Caco-2 (cell line): ENCODE data around the gene ZBTB7B. TPM values are rescaled to one million over a fixed set of nuclear protein-coding genes. Genes with fewer than 3 reads are reported as not detected.

Experiments
- BruUV-seq: library from RNA; stranded (reverse); fragments of 400-500 nt; replicated peaks from 2 replicates; lab custom pipeline; 2021; lab: Mats Ljungman, UMichigan
- CTCF ChIA-PET: fragments of 300-600 bp; sonication (Branson Sonifier 250); formaldehyde crosslinking; loops from one replicate; lab custom pipeline; 2022; ENCODE audit warnings: antibody characterized with exemption; lab: Charles Lee
- POLR2A ChIA-PET: fragments of 300-600 bp; sonication (Branson Sonifier 250); formaldehyde crosslinking; loops from one replicate; lab custom pipeline; 2022; ENCODE audit warnings: antibody characterized with exemption; lab: Charles Lee
- DNase-seq, 2 experiments: peaks; one replicate each; pipeline versions ENCODE4 v3.0.0 to v3.0.0-alpha.2; 2020 to 2022
- H3K27me3 ChIP-seq: replicated peaks from 2 replicates; pipeline ENCODE4 v1.6.0; 2011; ENCODE audit warnings: low read length; ENCODE audit not compliant: control insufficient read depth, insufficient read depth
- H3K36me3 ChIP-seq: 2 replicates; pipeline ENCODE4 v1.5.1; 2011; ENCODE audit warnings: low read length; ENCODE audit not compliant: control insufficient read depth, insufficient read depth
- H3K4me1 ChIP-seq: fragments of 250-450 bp; sonication (Bioruptor Pico); 2 replicates; pipeline ENCODE4 v1.5.1; 2020; ENCODE audit warnings: mild to moderate bottlenecking
- H3K4me3 ChIP-seq: 2 replicates; pipeline ENCODE4 v1.5.1; 2011; ENCODE audit warnings: low read depth, mild to moderate bottlenecking, control low read depth, low read length
- H3K9me3 ChIP-seq: fragments of 250-450 bp; sonication (Bioruptor Pico); 2 replicates; pipeline ENCODE4 v1.5.1; 2020; ENCODE audit warnings: mild to moderate bottlenecking, moderate library complexity
- H3K27ac Mint-ChIP-seq: one replicate; pipeline ENCODE4 v1.8.0; 2022; ENCODE audit warnings: mixed read lengths; ENCODE audit not compliant: unreplicated experiment
- H3K27me3 Mint-ChIP-seq: one replicate; pipeline ENCODE4 v1.8.0; 2022; ENCODE audit warnings: mixed read lengths; ENCODE audit not compliant: insufficient read depth, unreplicated experiment
- H3K36me3 Mint-ChIP-seq: one replicate; pipeline ENCODE4 v1.8.0; 2022; ENCODE audit warnings: mild to moderate bottlenecking, mixed read lengths; ENCODE audit not compliant: insufficient read depth, unreplicated experiment
- H3K4me1 Mint-ChIP-seq: one replicate; pipeline ENCODE4 v1.8.0; 2022; ENCODE audit warnings: low read depth, mixed read lengths; ENCODE audit not compliant: unreplicated experiment
- H3K4me3 Mint-ChIP-seq: one replicate; pipeline ENCODE4 v1.8.0; 2022; ENCODE audit warnings: mild to moderate bottlenecking, moderate library complexity, mixed read lengths; ENCODE audit not compliant: unreplicated experiment
- H3K9me3 Mint-ChIP-seq: one replicate; pipeline ENCODE4 v1.8.0; 2022; ENCODE audit warnings: mixed read lengths; ENCODE audit not compliant: unreplicated experiment
- CTCF ChIP-seq, 2 experiments: fragments of 200-600 bp in 1 of 2; IDR thresholded peaks; 1 replicate in 1 of 2; 2 replicates in 1 of 2; pipeline versions ENCODE4 v1.5.1 to v1.8.0; 2011 to 2022; ENCODE audit warnings: antibody characterized with exemption in 1 of 2, control low read depth in 1 of 2, inconsistent platforms in 1 of 2, low read depth in 1 of 2, low read length in 1 of 2, mild to moderate bottlenecking in 1 of 2, moderate library complexity in 1 of 2; ENCODE audit not compliant: insufficient read depth in 1 of 2, severe bottlenecking in 1 of 2, unreplicated experiment in 1 of 2
- intact Hi-C: fragments of 100-400 bp; cut with micrococcal nuclease; formaldehyde crosslinking; loops from one replicate; pipeline ENCODE4 v1.10.0; 2022; ENCODE audit not compliant: unreplicated experiment
- total RNA-seq: library from RNA; stranded (reverse); gene quantifications from 2 replicates; pipeline ENCODE4 v1.2.3, GENCODE V29; 2022

ZBTB7B gene
- total RNA-seq, 1 experiment from 2014 or later, result 46.8 TPM

- Mint-ChIP-seq H3K27ac (no peak overlapping the region), H3K4me1 (peaks cover 21% of the 10 kb centered on the region), H3K4me3 (no peak overlapping the region), H3K9me3 (no peaks in the 10 kb centered on the region), H3K27me3 (no peaks in the 10 kb centered on the region), H3K36me3 (peaks cover 43% of the 10 kb centered on the region)
- no peak for TF ChIP-seq CTCF (IDR thresholded peaks at IDR 0.05; ENCODE audit: insufficient read depth in 1 of 2, low read depth in 1 of 2, low read length in 1 of 2, severe bottlenecking in 1 of 2, unreplicated experiment in 1 of 2)
- Histone ChIP-seq H3K36me3 (peaks cover 1% of the 10 kb centered on the region), H3K9me3 (no peaks in the 10 kb centered on the region), H3K4me3 (no peak overlapping the region), H3K4me1 (peaks cover 42% of the 10 kb centered on the region), H3K27me3 (no peaks in the 10 kb centered on the region)
- ChIA-PET CTCF (interaction anchor here (1.1 kb wide), 1 partner anchor 10 kb away, joined by 4 read pairs; the partner anchor contains the start of gene ZBTB7B), POLR2A (no interaction called here)
- intact Hi-C loops, result no loop called here
- BruUV-seq, result no TSS peak
- DNase-seq, result no peak
Measured at GRCh38 chr1:155012026-155012546, 9.5 kb downstream of the ZBTB7B start.

- Mint-ChIP-seq H3K27ac (no peak overlapping the region), H3K36me3 (peaks cover 51% of the 10 kb centered on the region), H3K4me3 (no peak overlapping the region), H3K4me1 (peaks cover 21% of the 10 kb centered on the region), H3K9me3 (no peaks in the 10 kb centered on the region), H3K27me3 (no peaks in the 10 kb centered on the region)
- ChIA-PET CTCF (interaction anchor here (1.1 kb wide), 1 partner anchor 11 kb away, joined by 4 read pairs; the partner anchor contains the start of gene ZBTB7B), POLR2A (no interaction called here)
- Histone ChIP-seq H3K36me3 (peaks cover 1% of the 10 kb centered on the region), H3K4me1 (peaks cover 39% of the 10 kb centered on the region), H3K4me3 (no peak overlapping the region), H3K27me3 (no peaks in the 10 kb centered on the region), H3K9me3 (no peaks in the 10 kb centered on the region)
- BruUV-seq, result no TSS peak
- TF ChIP-seq CTCF (IDR thresholded peaks at IDR 0.05; ENCODE audit: insufficient read depth in 1 of 2, low read depth in 1 of 2, low read length in 1 of 2, severe bottlenecking in 1 of 2, unreplicated experiment in 1 of 2), result no peak
- no peak for DNase-seq
- intact Hi-C loops, result no loop called here
Measured at GRCh38 chr1:155012776-155013602, 10.4 kb downstream of the ZBTB7B start.

GRCh38 chr1:155013632-155014031, 11.0 kb downstream of the ZBTB7B start:
- H3K4me3 Mint-ChIP-seq, result no peak overlapping the region

More at GRCh38 chr1:155013632-155014031, 11.0 kb downstream of the ZBTB7B start:
- Mint-ChIP-seq H3K9me3 (no peaks in the 10 kb centered on the region), H3K36me3 (peaks cover 54% of the 10 kb centered on the region), H3K27me3 (no peaks in the 10 kb centered on the region), H3K27ac (no peak overlapping the region), H3K4me1 (peaks cover 23% of the 10 kb centered on the region)
- DNase-seq, result no peak
- CTCF ChIA-PET, result no interaction called here
- Histone ChIP-seq H3K9me3 (no peaks in the 10 kb centered on the region), H3K36me3 (peaks cover 1% of the 10 kb centered on the region), H3K4me3 (no peak overlapping the region), H3K4me1 (peaks cover 34% of the 10 kb centered on the region), H3K27me3 (no peaks in the 10 kb centered on the region)
- BruUV-seq, result no TSS peak
- intact Hi-C loops, result no loop called here
- POLR2A ChIA-PET, result no interaction called here
- no peak for TF ChIP-seq CTCF (IDR thresholded peaks at IDR 0.05; ENCODE audit: insufficient read depth in 1 of 2, low read depth in 1 of 2, low read length in 1 of 2, severe bottlenecking in 1 of 2, unreplicated experiment in 1 of 2)
